Stimulated activated CD4-positive, alpha-beta T cell treated with anti-CD3 and anti-CD28 coated beads, Interleukin-15, amount 100 ng/mL, for 1 hour (primary cell): Measurements from ENCODE around the gene NPAS3.

Experiments
- DNase-seq, 2 donors: peaks; one replicate each; pipeline ENCODE4 v3.0.0-alpha.2; 2020; ENCODE audit warnings: low read depth in 1 of 2, low spot score in 1 of 2

NPAS3 gene

DNA sequence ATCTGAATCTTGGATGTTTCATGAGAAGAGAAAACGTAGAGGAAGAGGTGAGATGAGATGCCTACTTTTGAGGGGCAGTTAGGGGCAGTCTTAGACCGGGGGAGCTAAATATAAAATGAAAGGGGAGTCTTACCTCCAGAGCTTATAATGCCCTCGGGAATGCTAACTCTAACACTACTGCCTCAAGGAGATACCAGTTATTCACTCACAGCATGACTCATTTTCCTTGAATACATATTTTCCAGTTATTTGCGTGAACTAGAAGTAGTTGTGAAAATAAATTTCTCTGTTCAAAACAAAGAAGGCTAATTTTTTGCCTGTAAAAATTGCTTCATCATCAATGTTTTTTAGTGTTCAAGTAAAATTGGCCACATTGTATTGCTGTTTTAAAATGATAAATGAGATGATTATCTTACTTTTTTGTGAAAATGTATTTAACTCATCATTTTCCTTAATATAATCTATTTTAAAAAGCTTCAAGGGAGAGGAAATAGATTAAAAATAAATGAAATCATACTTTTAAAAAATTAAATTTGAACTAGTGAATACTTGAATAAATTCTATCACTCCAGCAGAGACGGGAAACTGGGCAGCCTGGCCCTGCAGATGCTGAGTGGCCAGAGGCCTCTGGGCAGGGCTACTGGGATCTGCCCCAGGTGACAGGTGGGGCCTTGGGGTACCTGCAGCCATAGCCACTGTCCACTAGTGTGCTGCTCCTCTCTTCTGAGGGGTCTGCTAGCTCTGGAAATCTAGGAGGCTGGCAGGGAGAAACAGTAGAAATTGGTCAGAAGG lies 672.9 kb downstream of the NPAS3 start:
- no peak for DNase-seq

DNA sequence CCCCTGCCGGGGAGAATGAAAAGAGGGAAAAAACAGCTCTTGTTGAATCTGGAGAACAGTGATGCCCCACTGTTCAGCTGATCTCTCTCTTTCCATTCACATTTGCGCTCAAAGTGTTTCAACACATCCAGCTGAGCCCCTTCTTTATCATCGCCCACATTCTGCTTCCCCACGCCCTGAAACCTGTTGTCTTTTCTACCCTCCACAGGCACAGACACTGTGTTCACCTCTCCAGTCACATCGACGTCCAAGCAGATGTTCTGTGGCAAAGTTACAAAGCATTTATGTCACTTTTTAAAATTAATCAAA lies 673.5 kb downstream of the NPAS3 start:
- DNase-seq, result no peak

DNA sequence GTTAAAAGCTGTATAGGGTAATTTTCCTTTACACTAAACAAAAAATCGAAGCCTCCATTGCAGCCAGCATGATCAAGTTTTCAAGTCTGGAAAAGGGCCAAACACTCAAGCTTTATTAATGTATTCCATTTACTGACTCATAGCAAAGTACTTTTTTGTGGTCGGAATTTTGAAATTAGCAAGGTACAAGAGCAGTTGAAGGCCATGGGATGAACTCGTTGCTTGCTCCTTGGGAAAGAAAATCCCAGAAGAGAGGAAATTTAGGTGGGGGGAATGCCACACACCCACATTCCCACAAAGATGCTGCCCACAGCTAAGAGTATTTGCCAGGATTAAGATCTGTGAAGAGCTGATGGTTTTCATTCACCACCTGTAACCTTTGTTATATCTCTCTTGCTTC lies 678.5 kb downstream of the NPAS3 start:
- no peak for DNase-seq

DNA sequence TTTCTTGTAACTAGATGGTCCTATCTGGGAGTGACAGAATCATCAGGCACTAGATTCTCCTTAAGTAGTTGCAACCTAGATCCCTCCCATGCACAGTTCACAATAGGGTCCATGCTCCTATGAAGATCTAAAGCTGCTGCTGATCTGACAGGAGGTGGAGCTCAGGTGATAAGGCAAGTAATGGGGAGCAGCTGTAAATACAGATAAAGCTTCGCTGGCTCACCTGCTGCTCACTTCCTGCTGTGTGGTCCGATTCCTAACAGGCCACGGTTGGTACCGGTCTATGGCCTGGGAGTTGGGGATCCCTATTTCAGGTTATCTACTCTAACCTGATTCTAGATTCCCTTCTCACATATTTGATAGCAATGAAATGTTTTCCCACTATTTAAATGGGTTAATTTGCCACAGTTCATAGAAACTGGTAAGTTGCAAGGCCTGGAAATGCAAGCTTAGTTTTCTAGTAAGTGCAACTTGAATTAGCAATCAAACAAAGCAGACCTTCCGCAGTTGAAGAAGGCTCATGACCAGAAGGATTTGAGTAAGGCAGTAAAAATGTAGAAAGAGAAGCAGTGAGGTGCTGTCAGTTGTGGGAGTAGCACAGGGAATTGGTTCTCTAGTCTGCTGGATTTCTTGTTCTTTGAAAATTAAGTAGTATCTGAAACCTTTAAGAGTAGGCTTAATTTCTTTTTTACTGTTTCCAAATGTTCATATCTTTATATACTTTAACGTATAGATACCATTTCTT lies 679.9 kb downstream of the NPAS3 start:
- no peak for DNase-seq

DNA sequence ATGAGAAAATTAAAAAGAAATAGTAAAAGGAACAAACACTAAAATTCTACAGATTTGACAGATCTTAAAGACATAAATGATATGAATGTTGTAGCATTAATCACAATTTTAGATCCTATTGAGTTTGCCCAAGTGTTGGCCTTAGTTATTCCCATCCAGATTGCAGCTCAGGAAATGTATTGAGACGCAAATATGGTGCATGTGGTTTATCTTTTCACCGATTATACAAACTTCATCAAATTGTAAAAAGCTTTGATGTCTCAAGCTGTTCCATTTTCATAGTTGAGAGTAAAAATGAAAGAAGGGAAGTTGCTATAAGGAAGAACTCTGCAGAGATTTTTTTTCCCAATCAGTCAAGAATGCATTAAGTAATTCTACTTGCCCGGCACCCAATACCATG lies 683.8 kb downstream of the NPAS3 start:
- no peak for DNase-seq

DNA sequence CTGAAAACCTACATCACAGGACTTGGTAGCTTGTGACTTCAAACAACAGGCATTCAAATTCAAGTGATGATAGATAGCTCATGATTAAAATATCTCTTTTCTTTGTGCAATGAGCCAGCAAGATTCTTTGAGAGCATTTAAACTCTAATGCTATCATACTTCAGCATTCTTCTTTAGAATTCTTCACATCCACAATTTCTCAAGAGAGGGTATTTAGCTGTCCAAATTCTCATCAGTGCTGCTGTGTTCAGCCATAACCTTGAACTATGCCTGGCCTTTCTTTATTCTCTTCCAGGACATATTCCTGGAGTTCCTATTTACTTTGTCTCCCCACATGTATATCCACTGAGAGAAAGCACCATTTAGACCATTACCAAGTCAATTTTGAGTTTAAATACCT lies 691.1 kb downstream of the NPAS3 start:
- no peak for DNase-seq

DNA sequence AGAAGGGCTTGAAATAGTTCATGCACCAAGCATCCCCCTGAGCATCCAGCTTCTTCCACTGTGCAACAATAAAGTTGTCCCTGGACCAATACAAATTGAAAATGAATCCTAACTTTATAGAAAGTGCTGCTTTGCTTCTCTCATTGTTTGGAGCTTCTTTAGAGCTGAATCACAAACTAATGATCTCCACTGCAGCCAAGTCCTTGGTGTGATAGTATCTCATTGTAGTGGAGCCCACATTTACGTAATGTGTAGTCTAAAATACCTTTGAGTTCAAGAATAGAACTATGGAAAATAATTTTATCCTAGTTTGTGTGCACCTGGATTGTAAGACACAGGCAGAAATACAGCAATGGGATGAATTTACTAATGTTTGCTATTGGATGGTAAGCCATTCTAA lies 692.3 kb downstream of the NPAS3 start:
- no peak for DNase-seq

DNA sequence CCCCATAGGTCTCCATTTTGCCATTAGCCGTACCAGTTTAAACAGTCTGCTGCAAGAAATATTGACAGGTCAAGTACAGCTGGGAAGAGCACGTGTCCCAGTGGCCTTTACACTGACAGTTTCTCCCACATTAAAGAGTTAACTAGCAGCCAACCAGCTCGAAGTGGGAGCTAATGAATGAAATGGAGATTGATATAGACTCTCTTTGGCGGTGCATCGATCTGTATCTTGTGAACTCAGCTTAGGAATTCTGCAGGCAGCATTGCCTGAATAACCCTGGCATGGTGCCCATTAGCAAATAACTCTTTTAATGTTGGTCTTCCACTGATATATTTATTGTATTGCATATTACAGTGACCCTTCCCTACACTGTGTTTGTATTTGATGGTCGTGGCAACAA lies 692.8 kb downstream of the NPAS3 start:
- no peak for DNase-seq

DNA sequence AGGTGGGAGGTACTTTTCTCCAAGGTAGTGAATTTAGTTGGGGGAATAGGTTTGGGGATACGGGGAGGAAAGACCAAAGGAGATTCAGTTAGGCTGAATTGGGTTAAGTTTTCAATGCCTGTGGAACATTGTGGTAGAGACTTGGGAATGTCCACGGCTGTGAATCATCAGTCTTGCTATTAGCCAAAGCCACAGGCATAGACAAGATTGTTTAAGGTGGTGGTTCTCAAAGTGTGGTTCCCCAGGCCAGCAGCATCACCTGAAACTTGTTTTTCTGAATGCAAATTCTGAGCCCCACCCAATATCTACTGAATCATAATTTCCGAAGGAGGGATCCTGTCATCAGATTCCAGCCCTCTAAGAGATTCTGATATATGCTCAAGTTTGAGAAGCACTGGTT lies 696.0 kb downstream of the NPAS3 start:
- DNase-seq, result no peak

DNA sequence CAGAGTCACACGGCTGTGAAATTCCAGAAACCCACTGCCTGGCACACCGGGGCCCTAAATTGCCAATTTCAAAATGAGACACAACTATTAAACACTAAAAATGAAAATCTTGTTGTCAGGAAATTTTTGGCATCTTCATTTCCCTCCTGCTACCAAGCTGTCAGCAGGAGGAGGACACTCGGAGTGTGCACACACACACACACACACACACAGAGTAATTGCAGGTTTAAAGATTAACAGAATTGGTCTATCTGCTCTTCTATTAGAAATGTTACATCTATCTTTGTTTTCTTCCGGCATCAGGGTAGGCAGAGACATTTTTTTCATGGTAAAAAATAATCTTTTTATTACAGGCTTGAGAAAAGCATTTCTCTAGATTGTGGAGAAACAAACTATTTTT lies 698.0 kb downstream of the NPAS3 start:
- no peak for DNase-seq

DNA sequence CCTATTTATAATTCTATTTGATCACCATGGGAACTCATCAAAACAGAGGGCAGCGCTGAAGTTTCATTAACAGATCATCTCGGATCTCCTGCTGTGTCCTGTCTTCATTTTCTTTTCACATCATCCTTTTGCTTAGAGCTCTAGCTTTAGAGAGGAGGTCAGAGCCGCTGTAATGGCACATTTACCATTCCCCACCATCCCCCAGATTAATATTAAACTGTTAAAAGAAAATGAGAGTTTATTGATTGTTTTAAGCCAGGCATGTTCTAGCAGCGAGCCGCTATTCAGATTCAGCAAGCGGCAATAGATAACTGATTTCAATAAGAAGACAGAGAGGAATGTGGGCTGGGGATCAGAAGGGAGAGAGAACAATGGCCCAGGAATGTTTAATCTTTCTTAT lies 703.4 kb downstream of the NPAS3 start:
- DNase-seq, result no peak

DNA sequence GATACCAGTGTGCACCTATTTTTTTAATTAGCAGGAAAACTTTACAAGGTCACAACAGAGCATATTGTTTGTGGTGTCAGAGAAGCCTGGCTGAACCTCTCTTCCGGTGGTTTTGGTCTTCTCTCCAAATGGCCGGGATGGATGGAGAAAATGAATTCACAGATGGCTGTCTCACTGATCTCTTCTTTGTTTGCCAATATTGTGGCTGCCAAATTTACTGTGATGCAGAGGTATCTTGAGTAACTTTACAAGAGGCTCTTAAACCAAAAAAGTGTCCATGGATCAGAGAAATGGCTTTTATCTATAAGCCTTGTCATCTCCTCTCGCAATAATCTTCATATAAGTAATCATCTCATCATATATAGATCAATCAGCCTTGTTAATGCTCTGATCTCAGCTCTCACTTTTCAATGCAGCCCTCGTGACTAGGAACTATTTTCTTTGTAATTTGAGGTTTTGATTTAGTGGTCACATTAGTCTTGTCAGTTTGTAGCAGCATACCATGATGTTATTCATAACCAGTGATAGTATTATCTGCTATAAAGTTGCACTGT lies 704.1 kb downstream of the NPAS3 start:
- no peak for DNase-seq

DNA sequence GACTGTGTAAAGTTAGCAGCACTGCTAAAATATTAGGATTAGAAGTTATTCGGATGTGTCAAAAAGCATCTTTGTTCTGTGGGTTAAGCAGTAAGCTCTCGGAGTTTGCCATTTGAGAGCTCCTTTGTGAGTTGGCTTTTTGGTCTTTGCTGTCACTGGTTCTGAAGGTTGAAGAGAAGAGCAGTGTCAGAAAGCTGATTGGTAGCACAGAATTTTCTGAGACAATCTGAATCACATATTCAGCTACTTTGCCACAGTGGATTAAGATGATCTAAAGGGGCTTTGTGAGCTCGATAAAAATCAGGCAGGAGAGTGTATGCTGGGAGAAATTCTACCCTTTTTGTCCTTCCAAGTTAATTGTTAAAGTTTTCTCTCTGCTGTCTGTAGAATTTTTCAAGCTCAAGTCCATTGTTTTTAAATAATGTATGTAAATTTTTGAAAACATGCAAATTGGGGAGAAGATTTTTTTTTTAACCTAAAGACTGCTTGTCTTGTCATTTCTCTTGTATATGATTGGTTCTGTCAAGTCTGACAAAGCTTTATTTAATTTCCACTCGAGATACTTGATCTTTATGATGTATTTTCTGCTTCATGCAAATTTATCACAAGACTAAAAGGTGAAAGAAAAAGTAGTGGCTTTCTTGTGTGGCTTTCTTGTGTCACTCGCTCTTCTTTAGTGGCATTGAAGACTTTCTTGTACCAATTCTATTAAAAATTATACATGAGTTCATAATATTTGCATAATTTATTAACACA lies 704.9 kb downstream of the NPAS3 start:
- DNase-seq, result no peak

DNA sequence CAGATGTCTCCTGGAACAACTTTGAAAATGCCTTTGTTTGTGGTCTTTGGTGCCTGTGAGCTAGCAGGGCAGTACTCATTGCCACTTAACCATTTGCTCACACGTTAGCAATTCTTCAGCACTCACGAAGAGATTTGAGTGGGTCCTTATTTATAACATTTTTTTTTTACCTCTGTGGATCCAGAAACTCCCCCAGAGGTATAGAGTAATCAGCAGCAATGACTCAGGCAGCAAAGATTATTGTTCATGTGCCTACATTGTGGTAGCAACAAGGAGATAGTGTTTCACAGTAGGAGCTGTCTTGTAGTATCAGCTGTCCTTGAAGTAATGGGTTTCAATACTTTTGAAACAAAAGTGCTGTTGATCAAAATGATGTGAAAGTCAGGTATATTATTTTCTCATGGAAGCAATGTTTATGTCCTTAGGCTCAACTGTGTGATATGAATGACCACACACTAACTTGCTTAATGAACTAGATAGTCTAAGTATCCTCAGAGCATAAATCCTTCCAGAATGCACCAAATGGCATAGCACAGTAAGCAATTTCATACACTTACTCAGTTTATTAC lies 708.1 kb downstream of the NPAS3 start:
- DNase-seq, result no peak

DNA sequence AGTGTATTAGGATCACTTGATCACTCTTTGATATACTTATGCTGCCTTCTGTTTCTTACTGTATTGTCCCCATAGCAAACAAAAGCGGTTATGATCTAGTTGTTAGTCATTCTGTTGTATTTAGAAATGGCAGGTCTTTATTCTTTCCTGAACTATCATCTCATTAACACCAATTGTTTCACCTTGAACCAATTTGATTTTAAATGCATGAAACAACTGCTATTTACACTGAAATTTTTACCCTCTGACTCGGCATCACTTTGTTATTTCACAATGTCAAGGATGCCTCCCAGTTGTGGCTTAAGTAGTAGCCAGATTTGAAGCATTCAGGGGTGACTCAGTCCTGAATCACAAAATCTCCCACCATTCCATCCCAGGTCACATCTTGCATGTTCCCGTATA lies 708.7 kb downstream of the NPAS3 start:
- DNase-seq, result no peak

DNA sequence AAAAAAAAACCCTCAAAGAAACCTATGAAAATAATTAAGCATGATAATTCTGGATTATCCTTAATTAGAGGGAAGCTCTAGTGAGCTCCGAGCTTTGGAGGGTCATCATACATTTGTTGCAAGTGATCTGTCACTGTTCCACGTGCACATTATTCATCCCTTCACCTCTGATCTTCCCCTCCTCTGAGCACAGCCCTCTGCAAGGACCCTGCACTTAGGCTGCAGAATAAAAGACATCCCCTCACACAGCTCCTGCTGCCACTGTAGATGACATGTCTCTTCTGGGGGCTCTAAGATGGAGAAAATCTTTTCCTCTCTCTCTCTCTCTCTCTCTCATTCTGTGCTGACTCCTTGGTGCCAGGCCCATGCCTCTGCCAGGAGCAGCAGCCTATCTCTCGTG lies 711.8 kb downstream of the NPAS3 start:
- DNase-seq, result no peak

DNA sequence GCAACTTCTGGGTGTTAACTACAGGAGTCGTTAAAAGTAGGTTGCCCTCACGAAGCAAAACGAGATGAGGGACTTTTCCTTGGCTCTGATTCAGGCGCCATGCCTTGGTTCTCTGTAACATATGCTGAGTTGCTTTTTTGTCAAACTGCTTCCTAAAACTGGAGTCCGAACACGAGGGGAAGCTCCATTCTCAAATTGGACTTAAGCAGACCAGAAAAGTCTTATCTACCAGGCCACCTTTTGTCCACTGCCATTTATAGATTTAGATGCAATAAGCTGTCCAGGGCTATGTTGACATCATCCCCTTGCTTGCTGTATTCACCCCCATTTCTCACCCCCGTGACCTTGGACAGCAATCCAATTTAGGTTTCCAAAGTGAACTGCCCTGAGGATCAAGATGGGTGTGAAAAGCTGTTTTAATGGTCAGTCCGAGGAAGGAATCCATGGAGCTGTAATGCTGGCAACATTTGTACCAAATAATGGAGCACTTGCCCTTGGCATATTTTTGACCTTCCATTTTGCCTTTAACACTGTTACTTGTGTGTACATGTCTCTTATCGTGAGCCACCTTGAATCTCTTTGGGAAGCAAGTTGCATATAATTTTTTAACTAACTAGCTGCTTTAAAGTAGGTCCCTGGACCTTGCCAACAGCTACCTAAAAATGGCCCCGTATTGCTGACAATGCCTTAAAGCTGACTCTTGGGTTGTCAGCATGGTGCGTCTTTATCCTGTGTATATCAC lies 714.1 kb downstream of the NPAS3 start:
- DNase-seq, result no peak

DNA sequence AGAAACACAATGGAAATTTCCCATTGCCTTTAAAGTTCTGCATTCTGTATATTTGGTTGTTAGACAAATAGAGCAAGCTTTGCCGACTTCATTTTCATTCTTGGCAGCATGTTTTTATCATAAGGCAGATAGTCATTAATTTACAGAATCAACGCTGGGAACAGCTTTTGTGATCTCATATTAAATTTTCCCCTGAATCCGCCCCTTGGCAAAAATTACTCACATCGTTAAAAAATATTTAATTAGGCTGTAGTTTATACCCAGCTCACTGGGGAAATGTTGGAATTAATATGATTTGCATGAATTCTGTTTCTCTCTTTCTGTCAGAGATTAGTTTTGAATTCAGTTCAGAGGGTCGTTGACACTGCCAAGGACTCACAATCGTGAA lies 714.6 kb downstream of the NPAS3 start:
- no peak for DNase-seq

DNA sequence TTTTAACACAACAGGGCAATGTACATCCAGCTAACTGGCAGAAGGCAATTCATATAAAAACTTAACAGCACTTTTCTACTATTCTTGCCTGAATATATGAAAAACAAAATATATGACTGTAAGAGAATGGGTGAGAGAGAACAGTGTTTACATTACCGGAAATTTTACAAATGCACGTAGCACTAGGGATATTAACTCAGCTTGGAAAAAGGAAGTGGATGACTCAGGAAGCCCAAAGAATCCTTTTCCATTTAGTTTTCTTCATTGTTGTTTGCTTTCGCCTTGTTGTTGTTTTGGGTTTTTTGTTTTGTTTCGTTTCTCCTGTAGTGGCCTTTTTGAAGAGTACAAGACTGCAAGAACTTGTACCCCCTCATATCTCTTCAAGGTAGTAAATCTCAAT lies 716.7 kb downstream of the NPAS3 start:
- no peak for DNase-seq

DNA sequence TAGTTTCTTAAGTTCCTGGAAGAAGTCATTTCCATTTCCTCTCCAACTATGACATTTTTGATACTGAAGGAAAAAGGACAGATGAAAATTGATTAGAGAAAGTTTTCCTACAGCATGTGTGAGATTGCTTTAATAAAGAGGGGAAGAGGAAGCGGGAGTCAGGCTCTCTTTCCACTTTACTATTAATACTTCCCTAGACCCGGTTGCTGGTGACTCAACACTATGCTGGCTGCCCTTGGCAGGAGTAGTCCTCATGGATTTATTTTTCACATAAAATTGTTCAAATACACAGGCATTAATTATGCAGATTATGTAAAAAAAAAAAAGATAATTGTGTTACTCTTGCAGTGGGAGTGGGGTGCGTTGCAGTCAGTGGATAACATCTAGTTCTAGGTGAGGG lies 718.8 kb downstream of the NPAS3 start:
- no peak for DNase-seq

DNA sequence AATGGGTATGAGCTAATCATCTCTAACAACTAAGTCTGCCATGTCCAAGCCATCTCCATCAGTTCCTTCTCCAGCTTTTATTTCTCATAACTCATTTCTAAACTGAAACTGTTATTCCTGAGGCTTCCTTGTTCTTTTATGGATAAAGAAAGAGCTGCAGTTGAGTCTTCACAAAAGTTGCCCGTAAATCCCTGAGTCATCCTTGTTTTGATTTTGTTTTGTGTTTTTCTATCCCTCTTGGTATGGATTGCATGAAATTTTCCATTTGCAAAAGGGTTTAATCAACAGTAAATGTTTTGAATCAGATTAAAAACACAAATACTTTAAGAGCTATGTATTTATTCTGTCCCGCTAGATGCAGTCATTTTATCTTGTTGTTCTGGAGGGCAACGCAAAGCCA lies 721.6 kb downstream of the NPAS3 start:
- no peak for DNase-seq
